PC-3 (cell line): ENCODE measurements around the gene LMO7. TPM values are rescaled to one million over a fixed set of nuclear protein-coding genes. Genes with fewer than 3 reads are reported as not detected.
A peak's percentile ranks its signal among the peaks of the same experiment; 100 is the strongest.

Source experiments
- ATAC-seq: fragments of 200-7000 bp; cut with Tn5 transposase; 2 replicates; pipeline ENCODE4 v1.9.1; 2020; ENCODE audit warnings: mild to moderate bottlenecking, moderate library complexity
- BruUV-seq: library from RNA; stranded (reverse); fragments of 400-500 nt; replicated peaks from 2 replicates; lab custom pipeline; 2021; lab: Mats Ljungman, UMichigan
- CTCF ChIA-PET: fragments of 300-600 bp; sonication (Branson Sonifier 250); formaldehyde crosslinking; loops from one replicate; lab custom pipeline; 2022; ENCODE audit warnings: antibody characterized with exemption; lab: Charles Lee
- POLR2A ChIA-PET: fragments of 300-600 bp; sonication (Branson Sonifier 250); formaldehyde crosslinking; loops from one replicate; lab custom pipeline; 2022; ENCODE audit warnings: antibody characterized with exemption; ENCODE audit not compliant: unreplicated experiment; lab: Charles Lee
- DNase-seq: peaks from one replicate; pipeline ENCODE4 v3.0.0-alpha.2; 2015
- H2AFZ ChIP-seq: fragments of 300-600 bp; sonication (generic); 2 replicates; pipeline ENCODE4 v1.6.0; 2016; ENCODE audit warnings: antibody characterized with exemption, low read length
- H3F3A ChIP-seq: fragments of 300-600 bp; sonication (generic); one replicate; pipeline ENCODE4 v1.6.0; 2017; ENCODE audit warnings: antibody characterized with exemption, low read length, control low read depth, mild to moderate bottlenecking; ENCODE audit not compliant: unreplicated experiment
- H3K27ac ChIP-seq: fragments of 300-600 bp; sonication (generic); 2 replicates; pipeline ENCODE4 v1.5.1; 2016; ENCODE audit warnings: mild to moderate bottlenecking, low read length
- H3K27me3 ChIP-seq: fragments of 300-600 bp; sonication (generic); 2 replicates; pipeline ENCODE4 v1.6.1; 2016; ENCODE audit warnings: low read length, mixed read lengths
- H3K36me3 ChIP-seq: fragments of 300-600 bp; sonication (generic); 2 replicates; pipeline ENCODE4 v1.6.1; 2016; ENCODE audit warnings: low read depth, mixed run types, low read length, mixed read lengths
- H3K4me1 ChIP-seq: fragments of 300-600 bp; sonication (generic); 2 replicates; pipeline ENCODE4 v1.5.1; 2016; ENCODE audit warnings: low read length; ENCODE audit not compliant: insufficient read depth
- H3K4me2 ChIP-seq: fragments of 300-600 bp; sonication (generic); 2 replicates; pipeline ENCODE4 v1.6.0; 2016; ENCODE audit warnings: low read length
- H3K4me3 ChIP-seq: fragments of 300-600 bp; sonication (generic); 2 replicates; pipeline ENCODE4 v1.5.1; 2016; ENCODE audit warnings: mild to moderate bottlenecking, low read length, mixed read lengths
- H3K79me2 ChIP-seq: fragments of 300-600 bp; sonication (generic); 2 replicates; pipeline ENCODE4 v1.6.1; 2017; ENCODE audit warnings: low read length, mixed read lengths
- H3K9ac ChIP-seq: fragments of 300-600 bp; sonication (generic); 2 replicates; pipeline ENCODE4 v1.6.0; 2016; ENCODE audit warnings: mild to moderate bottlenecking, low read length
- H3K9me2 ChIP-seq: fragments of 300-600 bp; sonication (generic); replicated peaks from 2 replicates; pipeline ENCODE4 v1.6.1; 2016; ENCODE audit warnings: mixed run types, low read length, mixed read lengths
- H3K9me3 ChIP-seq: fragments of 300-600 bp; sonication (generic); 2 replicates; pipeline ENCODE4 v1.6.1; 2016; ENCODE audit warnings: low read length, mixed read lengths
- H4K20me1 ChIP-seq: fragments of 300-600 bp; sonication (generic); 2 replicates; pipeline ENCODE4 v1.6.1; 2016; ENCODE audit warnings: low read length, mixed read lengths
- CTCF ChIP-seq: fragments of 300-600 bp; sonication (generic); conservative IDR thresholded peaks from 2 replicates; pipeline ENCODE4 v1.5.1; 2017; ENCODE audit warnings: antibody characterized with exemption, low read depth, mild to moderate bottlenecking, low read length
- EZH2 ChIP-seq: fragments of 300-600 bp; sonication (generic); IDR thresholded peaks from one replicate; pipeline ENCODE4 v1.6.1; 2017; ENCODE audit warnings: antibody characterized with exemption, mild to moderate bottlenecking, low read length; ENCODE audit not compliant: unreplicated experiment
- EZH2phosphoT487 ChIP-seq: fragments of 300-600 bp; sonication (generic); IDR thresholded peaks from 2 replicates; pipeline ENCODE4 v1.6.1; 2018; ENCODE audit warnings: mild to moderate bottlenecking, antibody characterized with exemption, low read length, borderline replicate concordance
- intact Hi-C: fragments of 100-400 bp; cut with micrococcal nuclease; formaldehyde crosslinking; loops from 2 replicates; pipeline ENCODE4 v1.9.0; 2023
- total RNA-seq: library from RNA; depleted of rRNA; stranded (reverse); fragments of >200 nt; gene quantifications from 2 replicates; pipeline ENCODE4 v1.2.3, GENCODE V29; 2014

The LMO7 gene
- total RNA-seq, 1 experiment from 2014 or later = 83.6 TPM

DNA sequence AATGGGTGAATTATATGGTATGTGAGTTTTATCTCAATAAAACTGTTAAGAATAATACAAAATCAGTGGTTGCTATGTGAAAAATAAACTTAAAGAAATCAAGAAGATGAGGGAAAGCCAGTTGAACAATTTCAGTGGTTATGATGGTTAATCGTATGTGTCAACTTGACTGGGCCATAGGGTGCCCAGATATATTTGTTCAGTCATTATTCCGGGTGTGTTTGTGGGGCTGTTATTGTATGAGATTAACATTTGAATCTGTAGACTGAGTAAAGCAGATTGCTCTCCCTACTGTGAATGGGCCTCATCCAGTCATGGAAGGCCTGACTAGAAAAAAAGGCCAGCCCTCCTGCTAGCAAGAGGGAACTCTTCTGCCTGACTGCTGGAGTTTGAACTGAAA is 109.3 kb downstream of the LMO7 start:
- no peak overlapping the region for H2AFZ ChIP-seq
- no peaks in the 10 kb centered on the region for H3F3A ChIP-seq
- H3K9ac ChIP-seq = no peak overlapping the region
- H4K20me1 ChIP-seq = no peaks in the 10 kb centered on the region
- BruUV-seq = no TSS peak
- CTCF ChIA-PET = no interaction called here
- H3K4me1 ChIP-seq = peaks cover 13% of the 10 kb centered on the region; the same call in 1 of the 2 replicates
- intact Hi-C loops = no loop called here
- no peak for DNase-seq
- H3K36me3 ChIP-seq = no peaks in the 10 kb centered on the region
- no peak for TF ChIP-seq EZH2phosphoT487
- TF ChIP-seq EZH2 = no peak
- TF ChIP-seq CTCF = no peak
- H3K9me2 ChIP-seq = no peaks in the 10 kb centered on the region
- H3K27ac ChIP-seq = no peak overlapping the region
- no peaks in the 10 kb centered on the region for H3K9me3 ChIP-seq
- no peak for ATAC-seq
- H3K4me2 ChIP-seq = no peak overlapping the region
- no peak overlapping the region for H3K4me3 ChIP-seq
- POLR2A ChIA-PET = no interaction called here
- 0 out of 2 replicates have a peak, but pooled peaks cover 4% of the 10 kb centered on the region for H3K79me2 ChIP-seq
- H3K27me3 ChIP-seq = no peaks in the 10 kb centered on the region

DNA sequence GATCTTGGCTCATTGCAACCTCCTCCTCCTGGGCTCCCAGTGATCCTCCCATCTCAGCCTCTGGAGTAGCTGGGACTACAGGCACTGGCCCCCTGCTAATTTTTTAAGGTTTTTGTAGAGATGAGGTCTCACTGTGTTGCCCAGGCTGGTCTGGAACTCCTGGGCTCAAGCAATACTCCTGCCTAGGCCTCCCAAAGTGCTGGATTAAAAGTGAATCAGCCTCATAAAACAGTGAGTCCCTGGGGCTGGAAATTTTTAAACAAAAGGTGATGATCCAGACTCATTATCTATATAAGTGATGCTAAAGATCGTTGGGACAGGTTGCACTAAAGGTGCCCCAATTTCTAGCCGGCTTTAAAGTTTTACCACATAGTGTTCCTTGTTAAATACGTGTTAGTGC is 112.7 kb downstream of the LMO7 start:
- no peak for DNase-seq
- H3K27ac ChIP-seq = 0 out of 2 replicates have a peak overlapping the region, but pooled peaks have one; percentile 20
- intact Hi-C loops = no loop called here
- no peak overlapping the region for H2AFZ ChIP-seq
- 0 out of 2 replicates have a peak, but pooled peaks cover 8% of the 10 kb centered on the region for H3K79me2 ChIP-seq
- CTCF ChIA-PET = no interaction called here
- H3K9me2 ChIP-seq = no peaks in the 10 kb centered on the region
- H3K4me2 ChIP-seq = no peak overlapping the region
- H3K27me3 ChIP-seq = no peaks in the 10 kb centered on the region
- POLR2A ChIA-PET = no interaction called here
- no peaks in the 10 kb centered on the region for H3K9me3 ChIP-seq
- peak; percentile 58 for ATAC-seq
- H3K36me3 ChIP-seq = no peaks in the 10 kb centered on the region
- no peak overlapping the region for H3K9ac ChIP-seq
- H3K4me3 ChIP-seq = no peak overlapping the region
- no peaks in the 10 kb centered on the region for H3F3A ChIP-seq
- no TSS peak for BruUV-seq
- H3K4me1 ChIP-seq = peaks cover 13% of the 10 kb centered on the region; the same call in 1 of the 2 replicates
- no peaks in the 10 kb centered on the region for H4K20me1 ChIP-seq
- TF ChIP-seq EZH2phosphoT487 (no peak), CTCF (no peak), EZH2 (no peak)

DNA sequence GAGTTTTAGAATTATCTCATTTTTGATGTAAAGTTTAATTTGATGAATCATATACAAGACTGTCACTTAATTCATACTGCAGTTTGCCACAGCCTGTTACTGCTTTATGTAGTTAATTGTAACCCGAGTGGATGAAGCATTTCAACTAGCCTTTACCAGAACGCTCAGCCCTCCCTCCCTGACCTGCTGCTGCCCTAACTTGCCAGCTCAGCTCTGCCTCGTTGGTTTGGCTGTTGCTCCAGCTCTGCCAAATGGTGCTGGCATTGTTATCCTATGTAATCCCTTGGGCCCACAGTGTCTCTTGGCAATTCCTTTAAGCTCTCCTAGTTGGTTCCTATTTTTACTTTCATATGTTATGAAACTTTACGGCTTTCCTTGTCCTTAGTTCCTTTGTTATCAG is 113.3 kb downstream of the LMO7 start:
- Histone ChIP-seq H3F3A (no peaks in the 10 kb centered on the region), H3K36me3 (no peaks in the 10 kb centered on the region), H3K4me1 (peaks cover 13% of the 10 kb centered on the region; the same call in 1 of the 2 replicates), H3K79me2 (0 out of 2 replicates have a peak, but pooled peaks cover 8% of the 10 kb centered on the region), H2AFZ (no peak overlapping the region), H3K4me3 (no peak overlapping the region), H3K9ac (no peak overlapping the region), H3K4me2 (0 out of 2 replicates have a peak overlapping the region, but pooled peaks have one; percentile 10), H3K9me3 (no peaks in the 10 kb centered on the region), H3K9me2 (no peaks in the 10 kb centered on the region), H3K27me3 (no peaks in the 10 kb centered on the region), H4K20me1 (no peaks in the 10 kb centered on the region), H3K27ac (peak overlapping the region; percentile 20; the same call in 1 of the 2 replicates)
- intact Hi-C loops = no loop called here
- ATAC-seq (peak; percentile 80), DNase-seq (peak; percentile 36)
- ChIA-PET POLR2A (no interaction called here), CTCF (no interaction called here)
- no TSS peak for BruUV-seq
- no peak for TF ChIP-seq EZH2phosphoT487
- TF ChIP-seq CTCF = no peak
- no peak for TF ChIP-seq EZH2
